Thyroid gland (tissue), 4 donors: ENCODE data around the gene NPC1L1.

Source experiments
- POLR2A ChIP-seq, 2 donors: fragments of 450-650 bp; IDR thresholded peaks; one replicate each; pipeline ENCODE4 v1.6.1; 2017; ENCODE audit warnings: antibody characterized with exemption in 2 of 2, mild to moderate bottlenecking in 2 of 2, moderate library complexity in 1 of 2
- TF ChIP-seq, protein P1 (sequence below), 6 experiments: fragments of 200-600 bp in 3 of 6; fragments of 450-650 bp in 3 of 6; sonication (generic) in 3 of 6; IDR thresholded peaks; one replicate each; pipeline ENCODE4 v1.5.1; 2016 to 2019; ENCODE audit warnings: antibody characterized with exemption in 6 of 6, mild to moderate bottlenecking in 2 of 6, inconsistent platforms in 1 of 6, moderate library complexity in 1 of 6

DNA sequence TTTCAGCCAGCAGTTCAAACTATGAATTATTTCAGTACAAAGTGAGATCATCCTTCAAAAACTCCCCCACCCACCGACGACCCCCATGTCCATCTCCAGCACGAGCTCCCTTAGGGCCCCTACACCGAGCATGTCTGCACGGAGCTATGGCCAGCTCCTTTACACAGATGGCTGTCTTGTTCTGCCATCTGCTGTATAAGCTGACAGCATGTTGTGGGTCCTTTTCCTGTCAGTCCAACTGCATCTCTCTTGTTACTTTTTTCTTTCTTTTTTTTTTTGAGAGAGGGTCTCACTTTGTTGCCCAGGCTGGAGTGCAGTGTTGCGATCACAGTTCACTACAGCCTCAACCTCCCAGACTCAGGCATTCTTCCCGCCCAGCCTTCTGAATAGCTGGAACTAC is 21.6 kb downstream of the NPC1L1 start:
- TF ChIP-seq, protein P1, sequence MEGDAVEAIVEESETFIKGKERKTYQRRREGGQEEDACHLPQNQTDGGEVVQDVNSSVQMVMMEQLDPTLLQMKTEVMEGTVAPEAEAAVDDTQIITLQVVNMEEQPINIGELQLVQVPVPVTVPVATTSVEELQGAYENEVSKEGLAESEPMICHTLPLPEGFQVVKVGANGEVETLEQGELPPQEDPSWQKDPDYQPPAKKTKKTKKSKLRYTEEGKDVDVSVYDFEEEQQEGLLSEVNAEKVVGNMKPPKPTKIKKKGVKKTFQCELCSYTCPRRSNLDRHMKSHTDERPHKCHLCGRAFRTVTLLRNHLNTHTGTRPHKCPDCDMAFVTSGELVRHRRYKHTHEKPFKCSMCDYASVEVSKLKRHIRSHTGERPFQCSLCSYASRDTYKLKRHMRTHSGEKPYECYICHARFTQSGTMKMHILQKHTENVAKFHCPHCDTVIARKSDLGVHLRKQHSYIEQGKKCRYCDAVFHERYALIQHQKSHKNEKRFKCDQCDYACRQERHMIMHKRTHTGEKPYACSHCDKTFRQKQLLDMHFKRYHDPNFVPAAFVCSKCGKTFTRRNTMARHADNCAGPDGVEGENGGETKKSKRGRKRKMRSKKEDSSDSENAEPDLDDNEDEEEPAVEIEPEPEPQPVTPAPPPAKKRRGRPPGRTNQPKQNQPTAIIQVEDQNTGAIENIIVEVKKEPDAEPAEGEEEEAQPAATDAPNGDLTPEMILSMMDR (IDR thresholded peaks at IDR 0.05), result no peak
- TF ChIP-seq POLR2A (IDR thresholded peaks at IDR 0.05), result no peak
